Fibroblast of villous mesenchyme (primary cell): ENCODE measurements around the gene SNED1. TPM values are rescaled to one million over a fixed set of nuclear protein-coding genes. Genes with fewer than 3 reads are reported as not detected.

Source experiments
- DNase-seq: peaks from one replicate; pipeline ENCODE4 v3.0.0-alpha.2; 2010; ENCODE audit warnings: low read depth
- H3K4me3 ChIP-seq: 2 replicates; pipeline ENCODE4 v1.5.1; 2011; ENCODE audit warnings: low read depth, mild to moderate bottlenecking, low read length
- CTCF ChIP-seq: IDR thresholded peaks from 2 replicates; pipeline ENCODE4 v1.5.1; 2012; ENCODE audit warnings: low read depth, mild to moderate bottlenecking, low read length; ENCODE audit not compliant: insufficient read depth
- total RNA-seq: library from RNA; depleted of rRNA; stranded (reverse); fragments of >200 nt; gene quantifications from 2 replicates; pipeline ENCODE4 v1.2.3, GENCODE V29; 2012

SNED1 gene
- total RNA-seq, result 5.5 and 6.5 TPM in 2 replicates

GRCh38 chr2:240997856-240998705, at the start of gene SNED1:
TSS of gene SNED1 (plus strand) at chr2:240998618. CDS start at chr2:240998838, 220 bp downstream.
- no peak for TF ChIP-seq CTCF
- H3K4me3 ChIP-seq, result peak within 1 kb of the TSS; percentile 63
- DNase-seq, result peak; percentile 81

- no peak for DNase-seq
- H3K4me3 ChIP-seq, result no peak overlapping the region
- no peak for TF ChIP-seq CTCF
These were observed 49.3 kb upstream of the SNED1 start for GRCh38 chr2:240948905-240949790.

GRCh38 chr2:240949791-240950705, 48.4 kb upstream of the SNED1 start:
- no peak for DNase-seq
- no peak overlapping the region for H3K4me3 ChIP-seq
- TF ChIP-seq CTCF, result no peak

GRCh38 chr2:240951045-240951594, 47.3 kb upstream of the SNED1 start:
- no peak for DNase-seq
- H3K4me3 ChIP-seq, result no peak overlapping the region
- TF ChIP-seq CTCF, result no peak

- no peak for DNase-seq
- H3K4me3 ChIP-seq, result no peak overlapping the region
- TF ChIP-seq CTCF, result no peak
These were observed 45.7 kb upstream of the SNED1 start for GRCh38 chr2:240952496-240953246.
